NOMO-1 treated with dmso at 0.1 percent for 144 hours (cell line): ENCODE measurements around the gene SRCAP.
"Not testable (repeated sequence)": the region's sequence is repeated elsewhere in the genome, so short reads cannot be mapped to it uniquely, and the experiment has no call there.

ENCODE experiments used
- DNase-seq: peaks from one replicate; lab custom pipeline; 2025; ENCODE audit not compliant: unreplicated experiment; lab: John Stamatoyannopoulos, UW

The SRCAP gene

DNA sequence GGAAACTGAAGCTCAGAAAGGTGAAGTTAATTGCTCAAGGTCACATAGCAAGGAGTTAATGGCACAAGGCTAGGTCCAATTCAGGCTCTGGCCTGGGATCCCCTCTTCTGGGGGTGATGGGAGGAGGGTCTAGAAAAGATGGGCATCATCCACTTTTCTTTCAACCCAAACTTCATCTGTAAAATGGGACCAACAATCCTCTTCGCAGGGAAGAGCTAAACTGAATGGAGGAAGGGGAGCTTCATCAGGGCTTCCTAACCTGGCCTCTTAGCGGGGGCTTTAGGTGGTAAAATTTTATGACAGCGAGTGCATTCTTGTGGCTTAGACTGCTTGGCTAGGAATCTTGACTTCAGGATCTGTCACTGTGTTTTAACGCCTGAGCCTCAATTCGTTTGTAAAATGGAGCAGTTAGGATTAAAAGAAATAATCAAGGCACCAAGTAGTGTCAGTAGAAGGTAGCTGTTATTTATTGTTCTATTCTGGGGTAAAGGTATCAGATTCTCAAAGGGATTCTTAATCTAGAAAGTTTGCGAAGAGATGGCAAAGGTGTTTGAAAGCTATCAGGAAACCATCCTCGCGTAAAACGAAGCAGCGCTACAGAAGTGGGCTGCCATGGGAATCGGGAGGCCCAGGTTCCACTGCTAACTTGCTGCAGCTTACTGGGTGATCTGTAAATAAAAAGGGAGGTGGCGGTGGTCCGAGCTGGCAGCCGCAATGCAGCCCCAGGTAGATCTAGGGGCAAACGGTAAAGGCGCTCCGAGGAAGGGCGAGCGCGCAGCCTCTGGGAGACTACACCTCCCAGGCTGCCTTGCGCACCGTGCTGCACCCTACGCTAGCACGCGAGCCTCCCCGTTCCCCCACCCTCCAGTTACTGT is 1.5 kb upstream of the SRCAP start:
- no peak for DNase-seq

- DNase-seq = peak; percentile 99
Measured at GRCh38 chr16:30698139-30698815, 694 bp upstream of the SRCAP start.

- no peak for DNase-seq
Measured at GRCh38 chr16:30699615-30700099, 686 bp downstream of the SRCAP start.

DNA sequence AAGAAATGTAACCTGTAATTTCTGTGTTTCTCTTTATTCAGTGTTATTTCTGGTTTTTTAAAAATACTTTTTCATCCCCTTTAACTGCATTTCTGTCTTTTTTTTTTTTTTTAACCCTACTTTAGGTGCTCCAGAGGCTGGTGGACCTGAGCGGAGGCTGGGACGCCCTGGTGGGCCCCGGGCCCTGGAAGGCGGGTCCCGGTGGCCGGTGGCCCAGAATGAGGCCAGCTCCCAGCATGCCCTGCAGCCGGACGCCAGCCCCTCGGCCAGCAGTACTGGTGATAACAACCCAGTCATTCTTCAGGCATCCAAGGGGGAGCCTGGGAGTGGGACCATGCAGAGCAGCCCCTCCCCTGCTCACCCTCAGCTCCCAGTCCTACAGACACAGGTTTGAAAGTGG is 1.5 kb downstream of the SRCAP start:
- DNase-seq = no peak

GRCh38 chr16:30700971-30701370 is 2.0 kb downstream of the SRCAP start:
- DNase-seq = no peak

DNA sequence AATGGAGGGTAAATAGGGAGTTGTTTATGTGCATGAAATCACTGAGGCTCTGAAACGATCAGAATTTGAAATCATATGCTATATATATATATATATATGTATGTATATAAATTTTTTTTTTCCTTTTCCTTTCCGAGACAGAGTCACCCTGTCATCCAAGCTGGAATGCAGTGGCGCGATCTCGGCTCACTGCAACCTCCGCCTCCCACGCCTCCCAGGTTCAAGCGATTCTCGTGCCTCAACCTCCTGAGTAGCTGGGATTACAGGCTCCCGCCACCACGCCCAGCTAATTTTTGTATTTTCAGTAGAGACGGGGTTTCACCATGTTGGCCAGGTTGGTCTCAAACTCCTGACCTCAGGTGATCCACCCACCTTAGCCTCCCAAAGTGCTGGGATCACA is 4.1 kb downstream of the SRCAP start:
- not testable (repeated sequence) for DNase-seq

- no peak for DNase-seq
Measured at GRCh38 chr16:30703971-30704370, 5.0 kb downstream of the SRCAP start.

- no peak for DNase-seq
Measured at GRCh38 chr16:30706046-30706445, 7.1 kb downstream of the SRCAP start.

DNA sequence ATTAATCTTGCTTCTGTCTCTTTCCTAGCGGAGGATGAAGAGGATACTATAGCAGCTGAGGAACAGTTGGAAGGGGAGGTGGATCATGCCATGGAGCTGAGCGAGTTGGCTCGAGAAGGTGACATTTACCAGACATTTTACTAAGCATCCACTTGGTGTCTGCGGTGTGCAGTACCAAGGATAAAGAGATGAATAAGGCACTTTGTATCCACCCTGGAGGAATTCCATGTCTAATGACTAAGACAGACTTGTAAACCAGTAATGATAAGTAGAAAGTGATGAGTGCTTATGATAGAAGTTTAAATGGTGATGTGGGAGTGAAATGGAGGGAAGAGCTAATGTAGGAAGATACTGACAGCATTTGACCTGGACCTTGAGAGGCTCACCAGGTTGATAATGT is 12.0 kb downstream of the SRCAP start:
- DNase-seq = no peak

DNA sequence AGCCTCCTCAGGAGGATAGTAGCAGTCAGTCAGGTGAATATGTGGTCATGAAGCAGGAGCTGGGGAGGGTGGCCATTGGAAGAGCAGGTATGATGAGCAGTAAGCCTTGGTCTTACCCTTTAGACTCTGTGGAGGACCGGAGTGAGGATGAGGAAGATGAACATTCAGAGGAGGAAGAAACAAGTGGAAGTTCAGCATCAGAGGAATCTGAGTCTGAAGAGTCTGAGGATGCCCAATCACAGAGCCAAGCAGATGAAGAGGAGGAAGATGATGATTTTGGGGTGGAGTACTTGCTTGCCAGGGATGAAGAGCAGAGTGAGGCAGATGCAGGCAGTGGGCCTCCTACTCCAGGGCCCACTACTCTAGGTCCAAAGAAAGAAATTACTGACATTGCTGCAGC is 12.7 kb downstream of the SRCAP start:
- DNase-seq = no peak

- peak; percentile 13 for DNase-seq
Measured at GRCh38 chr16:30715750-30716445, 16.9 kb downstream of the SRCAP start.

DNA sequence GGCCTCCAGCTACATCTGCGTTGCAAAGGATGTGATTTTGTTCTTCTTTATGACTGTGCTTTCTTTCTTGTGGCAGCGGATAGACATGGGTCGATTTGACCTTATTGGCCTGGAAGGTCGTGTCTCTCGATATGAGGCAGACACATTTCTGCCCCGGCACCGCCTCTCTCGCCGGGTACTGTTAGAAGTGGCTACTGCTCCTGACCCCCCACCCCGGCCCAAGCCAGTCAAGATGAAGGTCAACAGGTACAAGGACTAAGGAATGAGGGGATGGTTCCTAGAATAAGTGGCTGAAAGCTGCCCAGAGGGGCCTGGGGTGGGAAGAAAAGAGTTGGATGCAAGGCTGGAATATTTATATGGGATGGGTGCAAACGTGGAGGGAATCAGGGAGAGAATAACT is 21.1 kb downstream of the SRCAP start:
- DNase-seq = no peak

DNA sequence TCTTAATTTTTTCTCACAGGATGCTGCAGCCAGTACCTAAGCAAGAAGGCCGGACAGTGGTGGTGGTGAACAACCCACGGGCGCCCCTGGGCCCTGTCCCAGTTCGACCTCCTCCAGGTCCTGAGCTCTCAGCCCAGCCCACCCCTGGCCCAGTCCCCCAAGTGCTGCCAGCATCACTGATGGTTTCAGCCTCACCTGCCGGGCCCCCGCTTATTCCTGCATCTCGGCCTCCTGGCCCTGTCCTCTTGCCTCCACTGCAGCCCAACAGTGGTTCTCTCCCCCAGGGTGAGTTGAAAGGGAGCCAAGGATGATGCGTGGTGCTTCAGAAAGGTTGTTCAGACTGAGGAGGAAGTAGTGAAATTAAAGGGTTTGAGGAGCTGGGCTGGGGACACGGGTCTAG is 21.7 kb downstream of the SRCAP start:
- DNase-seq = no peak

- DNase-seq = no peak
Measured at GRCh38 chr16:30721167-30721566, 22.2 kb downstream of the SRCAP start.

GRCh38 chr16:30721606-30722005 is 22.6 kb downstream of the SRCAP start:
- DNase-seq = no peak

GRCh38 chr16:30722443-30722842 is 23.5 kb downstream of the SRCAP start:
- DNase-seq = no peak

DNA sequence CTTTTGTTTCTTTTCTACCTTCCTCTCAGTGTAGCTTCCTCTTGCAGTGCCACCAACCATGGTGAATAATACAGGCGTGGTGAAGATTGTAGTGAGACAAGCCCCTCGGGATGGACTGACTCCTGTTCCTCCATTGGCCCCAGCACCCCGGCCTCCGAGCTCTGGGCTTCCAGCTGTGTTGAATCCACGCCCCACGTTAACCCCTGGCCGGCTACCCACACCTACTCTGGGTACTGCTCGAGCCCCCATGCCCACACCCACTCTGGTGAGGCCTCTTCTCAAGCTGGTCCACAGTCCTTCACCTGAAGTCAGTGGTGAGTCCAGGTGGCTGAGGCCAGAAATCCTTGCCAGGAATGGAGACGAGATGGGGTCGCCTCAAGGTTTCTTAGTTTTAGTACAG is 23.9 kb downstream of the SRCAP start:
- no peak for DNase-seq

GRCh38 chr16:30723725-30724355 is 24.9 kb downstream of the SRCAP start:
- no peak for DNase-seq

GRCh38 chr16:30724641-30725417 is 25.9 kb downstream of the SRCAP start:
- peak; percentile 74 for DNase-seq

DNA sequence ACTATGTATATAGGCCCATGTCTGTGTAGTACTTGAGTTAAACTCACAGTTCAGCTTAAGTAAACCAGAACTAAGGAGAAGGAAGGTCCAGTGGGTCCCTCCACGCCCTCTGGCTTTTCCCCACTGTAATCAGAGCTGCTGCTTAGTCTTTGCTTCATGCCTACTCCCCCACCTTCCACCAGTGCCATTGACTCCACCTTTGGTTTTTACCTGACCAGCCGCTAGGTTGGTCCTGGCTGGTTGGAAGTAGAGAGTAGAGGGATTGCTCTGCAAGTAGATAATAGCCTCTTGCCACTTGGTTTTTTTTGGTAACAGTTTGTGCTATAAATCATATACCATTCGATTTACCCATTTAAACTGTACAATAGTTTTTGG is 26.4 kb downstream of the SRCAP start:
- no peak for DNase-seq

DNA sequence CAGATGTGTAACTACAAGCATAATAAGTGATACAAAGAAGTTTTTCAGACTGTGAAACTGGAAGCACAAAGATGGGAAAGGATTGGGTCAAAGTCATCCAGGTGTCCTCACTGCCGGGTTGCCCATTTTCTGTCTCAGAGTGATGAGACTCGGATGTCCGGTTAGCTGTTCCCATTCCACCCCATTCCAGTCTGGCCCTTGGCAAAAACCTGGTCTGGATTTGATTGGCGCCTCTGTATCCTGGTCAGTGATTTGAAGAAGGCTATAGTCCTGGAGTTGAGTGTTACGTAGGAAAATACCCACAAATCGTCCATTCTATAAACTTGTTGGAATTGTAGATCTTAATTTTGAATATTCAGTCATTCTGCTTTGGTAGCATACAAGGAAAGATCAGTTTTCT is 29.4 kb downstream of the SRCAP start:
- DNase-seq = no peak
